Loucy (cell line): ENCODE results near the gene KCNJ1.
A peak's percentile ranks its signal among the peaks of the same experiment; 100 is the strongest.

Experiments
- EZH2phosphoT487 ChIP-seq: fragments of 200-600 bp; IDR thresholded peaks from 2 replicates; pipeline ENCODE4 v1.6.1; 2018; ENCODE audit warnings: antibody characterized with exemption, mild to moderate bottlenecking, moderate library complexity, borderline replicate concordance
- TF ChIP-seq, protein P1 (sequence below): fragments of 200-600 bp; sonication (generic); conservative IDR thresholded peaks from 2 replicates; pipeline ENCODE4 v1.5.1; 2014; ENCODE audit warnings: mild to moderate bottlenecking, antibody characterized with exemption, low read length

DNA sequence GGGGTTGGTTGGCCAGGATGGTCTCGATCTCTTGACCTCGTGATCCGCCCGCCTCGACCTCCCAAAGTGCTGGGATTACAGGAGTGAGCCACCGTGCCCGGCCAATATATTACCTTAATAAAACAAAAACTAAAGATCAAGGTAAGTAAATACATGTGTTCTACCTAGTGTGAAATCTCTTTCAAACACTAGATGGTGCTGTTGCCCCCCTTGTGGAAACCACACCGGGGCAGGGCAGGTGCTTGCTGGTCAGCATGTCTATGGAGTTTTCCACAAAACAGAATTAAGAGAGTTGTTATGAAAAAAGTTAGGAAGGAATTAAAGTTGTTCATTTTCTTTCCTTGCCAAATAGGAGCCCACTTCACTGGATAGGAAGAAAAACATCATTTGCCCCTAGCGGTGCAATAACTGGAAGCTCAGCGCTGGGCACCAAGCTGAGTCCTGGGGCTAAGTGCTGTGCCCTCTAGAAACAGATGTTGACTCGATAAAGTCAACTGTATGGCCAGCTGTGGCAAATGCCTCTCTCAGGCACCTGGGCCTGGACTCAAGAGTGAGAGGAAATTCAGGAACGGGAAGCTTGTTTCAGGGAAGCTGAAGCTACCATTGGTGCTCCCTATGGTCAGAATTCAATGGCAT, 17.7 kb upstream of the KCNJ1 start:
- no peak for TF ChIP-seq EZH2phosphoT487
- TF ChIP-seq, protein P1, sequence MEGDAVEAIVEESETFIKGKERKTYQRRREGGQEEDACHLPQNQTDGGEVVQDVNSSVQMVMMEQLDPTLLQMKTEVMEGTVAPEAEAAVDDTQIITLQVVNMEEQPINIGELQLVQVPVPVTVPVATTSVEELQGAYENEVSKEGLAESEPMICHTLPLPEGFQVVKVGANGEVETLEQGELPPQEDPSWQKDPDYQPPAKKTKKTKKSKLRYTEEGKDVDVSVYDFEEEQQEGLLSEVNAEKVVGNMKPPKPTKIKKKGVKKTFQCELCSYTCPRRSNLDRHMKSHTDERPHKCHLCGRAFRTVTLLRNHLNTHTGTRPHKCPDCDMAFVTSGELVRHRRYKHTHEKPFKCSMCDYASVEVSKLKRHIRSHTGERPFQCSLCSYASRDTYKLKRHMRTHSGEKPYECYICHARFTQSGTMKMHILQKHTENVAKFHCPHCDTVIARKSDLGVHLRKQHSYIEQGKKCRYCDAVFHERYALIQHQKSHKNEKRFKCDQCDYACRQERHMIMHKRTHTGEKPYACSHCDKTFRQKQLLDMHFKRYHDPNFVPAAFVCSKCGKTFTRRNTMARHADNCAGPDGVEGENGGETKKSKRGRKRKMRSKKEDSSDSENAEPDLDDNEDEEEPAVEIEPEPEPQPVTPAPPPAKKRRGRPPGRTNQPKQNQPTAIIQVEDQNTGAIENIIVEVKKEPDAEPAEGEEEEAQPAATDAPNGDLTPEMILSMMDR: peak; percentile 84
